GM23248 (cell line): ENCODE measurements around the gene TRPC4AP. TPM values are rescaled to one million over a fixed set of nuclear protein-coding genes. Genes with fewer than 3 reads are reported as not detected.

Source experiments
- DNase-seq: peaks from one replicate; pipeline ENCODE4 v3.0.0-alpha.2; 2015
- H2AFZ ChIP-seq: fragments of 200-600 bp; sonication (generic); 2 replicates; pipeline ENCODE4 v1.6.1; 2016; ENCODE audit warnings: antibody characterized with exemption
- H3F3A ChIP-seq: fragments of 200-600 bp; sonication (generic); 2 replicates; pipeline ENCODE4 v1.6.1; 2016; ENCODE audit warnings: mild to moderate bottlenecking, antibody characterized with exemption, mixed run types; ENCODE audit not compliant: insufficient read depth
- H3K27ac ChIP-seq: fragments of 200-600 bp; sonication (generic); 2 replicates; pipeline ENCODE4 v1.5.1; 2016; ENCODE audit warnings: mild to moderate bottlenecking
- H3K27me3 ChIP-seq: fragments of 200-600 bp; sonication (generic); replicated peaks from 2 replicates; pipeline ENCODE4 v1.6.1; 2016; ENCODE audit warnings: mild to moderate bottlenecking; ENCODE audit not compliant: insufficient read depth
- H3K36me3 ChIP-seq: fragments of 200-600 bp; sonication (generic); 2 replicates; pipeline ENCODE4 v1.6.1; 2016; ENCODE audit warnings: low read depth, mild to moderate bottlenecking
- H3K4me1 ChIP-seq: fragments of 200-600 bp; sonication (generic); 2 replicates; pipeline ENCODE4 v1.6.1; 2016; ENCODE audit warnings: mild to moderate bottlenecking; ENCODE audit not compliant: insufficient read depth
- H3K4me2 ChIP-seq: fragments of 200-600 bp; sonication (generic); one replicate; pipeline ENCODE4 v1.6.1; 2016; ENCODE audit warnings: mild to moderate bottlenecking; ENCODE audit not compliant: unreplicated experiment
- H3K4me3 ChIP-seq: fragments of 200-600 bp; sonication (generic); 2 replicates; pipeline ENCODE4 v1.5.1; 2016; ENCODE audit warnings: mild to moderate bottlenecking
- H3K79me2 ChIP-seq: fragments of 200-600 bp; sonication (generic); 2 replicates; pipeline ENCODE4 v1.6.1; 2016; ENCODE audit warnings: mild to moderate bottlenecking; ENCODE audit not compliant: insufficient read depth
- H3K9ac ChIP-seq: fragments of 200-600 bp; sonication (generic); 2 replicates; pipeline ENCODE4 v1.6.1; 2016; ENCODE audit warnings: mild to moderate bottlenecking
- H3K9me2 ChIP-seq: fragments of 200-600 bp; sonication (generic); 2 replicates; pipeline ENCODE4 v1.6.1; 2016; ENCODE audit warnings: mixed run types, mild to moderate bottlenecking, moderate library complexity; ENCODE audit not compliant: insufficient read depth
- H3K9me3 ChIP-seq: fragments of 200-600 bp; sonication (generic); one replicate; pipeline ENCODE4 v1.6.1; 2017; ENCODE audit warnings: low read depth
- H4K20me1 ChIP-seq: fragments of 200-600 bp; sonication (generic); 2 replicates; pipeline ENCODE4 v1.6.0; 2016; ENCODE audit not compliant: insufficient read depth
- EZH2 ChIP-seq: fragments of 200-600 bp; sonication (generic); IDR thresholded peaks from 2 replicates; pipeline ENCODE4 v1.6.1; 2018; ENCODE audit warnings: antibody characterized with exemption, mild to moderate bottlenecking; ENCODE audit not compliant: insufficient read depth, poor library complexity, severe bottlenecking
- EZH2phosphoT487 ChIP-seq: fragments of 200-600 bp; sonication (generic); IDR thresholded peaks from 2 replicates; pipeline ENCODE4 v1.6.1; 2018; ENCODE audit warnings: antibody characterized with exemption, moderate library complexity, mild to moderate bottlenecking, low read depth; ENCODE audit not compliant: insufficient read depth
- WGBS, 2 experiments: methylation state at CpG; one replicate each; pipeline ENCODE4 v1.1.6; 2015 to 2017; ENCODE audit warnings: low lambda C conversion rate in 2 of 2, low coverage in 1 of 2; ENCODE audit errors: missing lambda C conversion rate in 2 of 2; 5-methylcytosine and 5-hydroxymethylcytosine counted together
- in situ Hi-C: fragments of 300-500 bp; cut with MboI; formaldehyde crosslinking; loops from 2 replicates; pipeline ENCODE4 v1.15.0; 2020
- polyA plus RNA-seq: library from polyadenylated mRNA; unstranded; fragments of >200 nt; fragmentation: Nextera tagmentation; extraction: Ambion mirVana; gene quantifications from 2 replicates; pipeline ENCODE4 v1.2.1, GENCODE V29; 2016
- total RNA-seq: library from RNA; depleted of rRNA; stranded (reverse); fragments of >200 nt; shearing (Covaris generic); gene quantifications from 2 replicates; pipeline ENCODE4 v1.2.3, GENCODE V29; 2014

Gene TRPC4AP
- total and polyA plus RNA-seq, 2 experiments from 2014 or later: 63.4 to 92.7 TPM

- Histone ChIP-seq H3K4me3 (no peak overlapping the region), H4K20me1 (no peaks in the 10 kb centered on the region), H3K4me2 (no peak overlapping the region), H2AFZ (no peak overlapping the region), H3K79me2 (no peaks in the 10 kb centered on the region), H3K36me3 (peaks cover 15% of the 10 kb centered on the region), H3K27me3 (no peaks in the 10 kb centered on the region), H3F3A (peaks cover 7% of the 10 kb centered on the region; the same call in 1 of the 2 replicates), H3K27ac (no peak overlapping the region), H3K4me1 (no peaks in the 10 kb centered on the region), H3K9me3 (no peaks in the 10 kb centered on the region), H3K9me2 (no peaks in the 10 kb centered on the region), H3K9ac (no peak overlapping the region)
- in situ Hi-C loops: no loop called here
- 85 to 89% methylated on average over 10 of the region's 10 CpGs for WGBS, 2 experiments
- TF ChIP-seq EZH2: no peak
- TF ChIP-seq EZH2phosphoT487: no peak
- DNase-seq: no peak
Measured at GRCh38 chr20:35002426-35003210, 90.0 kb downstream of the TRPC4AP start.

DNA sequence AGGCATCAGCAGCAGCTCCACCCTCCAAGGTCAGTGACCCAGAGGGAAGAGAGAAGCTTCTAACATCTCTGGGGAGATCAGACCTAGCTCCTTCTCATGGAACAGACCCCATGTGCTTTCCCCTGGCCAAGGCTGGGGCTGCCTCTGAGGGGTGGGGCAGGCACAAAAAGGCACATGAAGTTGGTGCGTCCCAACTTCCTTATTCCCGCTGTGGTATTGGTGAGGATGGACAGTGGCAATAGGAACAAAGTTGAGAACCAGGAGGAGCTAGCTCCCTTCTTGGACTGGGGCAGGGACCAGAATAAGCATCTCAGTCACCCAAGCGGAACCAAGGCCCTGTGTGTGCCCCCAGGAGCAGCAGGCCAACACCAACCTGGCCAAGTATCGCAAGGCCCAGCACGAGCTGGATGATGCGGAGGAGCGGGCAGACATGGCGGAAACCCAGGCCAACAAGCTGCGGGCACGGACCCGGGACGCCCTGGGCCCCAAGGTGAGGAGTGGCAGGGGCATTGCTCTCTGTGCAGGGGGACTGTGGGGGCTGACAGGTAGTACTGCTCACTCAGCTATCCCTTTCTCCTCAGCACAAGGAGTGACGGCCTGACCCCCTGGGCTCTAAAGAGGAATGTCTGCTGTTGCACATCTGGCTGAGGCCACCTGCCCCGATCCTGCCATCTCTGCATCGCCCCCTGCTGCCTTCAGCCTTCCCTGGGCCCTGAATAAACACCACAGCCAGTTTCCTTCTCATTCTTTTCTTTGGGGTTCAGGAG lies 90.8 kb downstream of the TRPC4AP start:
- WGBS, 2 experiments: 86 to 92% methylated on average over 15 of the region's 15 CpGs
- Histone ChIP-seq H3K79me2 (no peaks in the 10 kb centered on the region), H4K20me1 (no peaks in the 10 kb centered on the region), H3K27me3 (no peaks in the 10 kb centered on the region), H3K4me1 (no peaks in the 10 kb centered on the region), H3K9me3 (no peaks in the 10 kb centered on the region), H3K4me2 (no peak overlapping the region), H3K36me3 (peaks cover 6% of the 10 kb centered on the region), H2AFZ (no peak overlapping the region), H3K9ac (no peak overlapping the region), H3K27ac (no peak overlapping the region), H3F3A (peaks cover 5% of the 10 kb centered on the region; the same call in 1 of the 2 replicates), H3K4me3 (no peak overlapping the region), H3K9me2 (no peaks in the 10 kb centered on the region)
- TF ChIP-seq EZH2 (no peak), EZH2phosphoT487 (no peak)
- in situ Hi-C loops: no loop called here
- peak; percentile 38 for DNase-seq

GRCh38 chr20:35000922-35001595 lies 91.5 kb downstream of the TRPC4AP start:
- no peaks in the 10 kb centered on the region for H3F3A ChIP-seq
- no peaks in the 10 kb centered on the region for H3K79me2 ChIP-seq
- in situ Hi-C loops: no loop called here
- H3K4me2 ChIP-seq: no peak overlapping the region
- H3K4me3 ChIP-seq: no peak overlapping the region
- no peak overlapping the region for H2AFZ ChIP-seq
- H3K36me3 ChIP-seq: peaks cover under 1% of the 10 kb centered on the region; the same call in 1 of the 2 replicates
- no peaks in the 10 kb centered on the region for H3K27me3 ChIP-seq
- no peaks in the 10 kb centered on the region for H3K9me2 ChIP-seq
- WGBS, 2 experiments: 91 to 94% methylated on average over 19 to 28 of the region's 28 CpGs
- no peaks in the 10 kb centered on the region for H3K9me3 ChIP-seq
- no peaks in the 10 kb centered on the region for H4K20me1 ChIP-seq
- TF ChIP-seq EZH2 (no peak), EZH2phosphoT487 (no peak)
- no peak for DNase-seq
- H3K27ac ChIP-seq: no peak overlapping the region
- H3K4me1 ChIP-seq: no peaks in the 10 kb centered on the region
- H3K9ac ChIP-seq: no peak overlapping the region

- no peak overlapping the region for H2AFZ ChIP-seq
- H3K4me1 ChIP-seq: no peaks in the 10 kb centered on the region
- WGBS, 2 experiments: 90 to 92% methylated on average over 28 of the region's 28 CpGs
- in situ Hi-C loops: no loop called here
- no peaks in the 10 kb centered on the region for H3K27me3 ChIP-seq
- H3K9me3 ChIP-seq: no peaks in the 10 kb centered on the region
- H3K4me3 ChIP-seq: no peak overlapping the region
- no peak overlapping the region for H3K27ac ChIP-seq
- no peak overlapping the region for H3K9ac ChIP-seq
- TF ChIP-seq EZH2: no peak
- TF ChIP-seq EZH2phosphoT487: no peak
- no peaks in the 10 kb centered on the region for H3F3A ChIP-seq
- no peaks in the 10 kb centered on the region for H3K79me2 ChIP-seq
- no peak for DNase-seq
- H3K4me2 ChIP-seq: no peak overlapping the region
- no peaks in the 10 kb centered on the region for H3K9me2 ChIP-seq
- H4K20me1 ChIP-seq: no peaks in the 10 kb centered on the region
- H3K36me3 ChIP-seq: no peaks in the 10 kb centered on the region; the same call in 1 of the 2 replicates
Measured at GRCh38 chr20:35000311-35000921, 92.2 kb downstream of the TRPC4AP start.
